HG03025 (cell line): ENCODE results near the gene DIS3L2.
"Not testable (repeated sequence)": the region's sequence is repeated elsewhere in the genome, so short reads cannot be mapped to it uniquely, and the experiment has no call there.

ENCODE experiments used
- ATAC-seq: cut with Tn5 transposase; IDR thresholded peaks from one replicate; pipeline ENCODE4 v1.9.1; 2021; ENCODE audit warnings: mild to moderate bottlenecking, moderate library complexity; ENCODE audit not compliant: unreplicated experiment, low FRiP score

The DIS3L2 gene

GRCh38 chr2:231928901-231929725 lies 32.4 kb upstream of the DIS3L2 start:
- no peak for ATAC-seq

- no peak for ATAC-seq
These were observed 31.4 kb upstream of the DIS3L2 start for GRCh38 chr2:231929961-231930592.

- ATAC-seq: no peak
These were observed 30.8 kb upstream of the DIS3L2 start for GRCh38 chr2:231930593-231931281.

- no peak for ATAC-seq
These were observed 30.0 kb upstream of the DIS3L2 start for GRCh38 chr2:231931481-231931915.

- ATAC-seq: no peak
These were observed 28.9 kb upstream of the DIS3L2 start for GRCh38 chr2:231932711-231932970.

- no peak for ATAC-seq
These were observed 28.3 kb upstream of the DIS3L2 start for GRCh38 chr2:231932985-231933915.

GRCh38 chr2:231933916-231934401 lies 27.6 kb upstream of the DIS3L2 start:
- no peak for ATAC-seq

- no peak for ATAC-seq
These were observed 26.9 kb upstream of the DIS3L2 start for GRCh38 chr2:231934441-231935206.

- ATAC-seq: no peak
These were observed 26.3 kb upstream of the DIS3L2 start for GRCh38 chr2:231935207-231935524.

GRCh38 chr2:231935815-231936214 lies 25.7 kb upstream of the DIS3L2 start:
- no peak for ATAC-seq

- ATAC-seq: no peak
These were observed 25.0 kb upstream of the DIS3L2 start for GRCh38 chr2:231936491-231936890.

- ATAC-seq: no peak
These were observed 24.5 kb upstream of the DIS3L2 start for GRCh38 chr2:231937057-231937456.

GRCh38 chr2:231939022-231939421 lies 22.5 kb upstream of the DIS3L2 start:
- ATAC-seq: no peak

- no peak for ATAC-seq
These were observed 20.7 kb upstream of the DIS3L2 start for GRCh38 chr2:231940795-231941194.

- ATAC-seq: no peak
These were observed 19.8 kb upstream of the DIS3L2 start for GRCh38 chr2:231941673-231942072.

GRCh38 chr2:231942180-231942579 lies 19.3 kb upstream of the DIS3L2 start:
- no peak for ATAC-seq

GRCh38 chr2:231946241-231946814 lies 15.2 kb upstream of the DIS3L2 start:
- ATAC-seq: no peak

GRCh38 chr2:231947112-231947511 lies 14.4 kb upstream of the DIS3L2 start:
- ATAC-seq: not testable (repeated sequence)

- no peak for ATAC-seq
These were observed 13.8 kb upstream of the DIS3L2 start for GRCh38 chr2:231947694-231948093.
